ENCODE data around the gene PRRG3. TPM values are rescaled to one million over a fixed set of nuclear protein-coding genes. Genes with fewer than 3 reads are reported as not detected.

Gene PRRG3
- total and polyA plus RNA-seq, 4 donors: 0.11 to 5.6 (median 1.5) TPM

DNA sequence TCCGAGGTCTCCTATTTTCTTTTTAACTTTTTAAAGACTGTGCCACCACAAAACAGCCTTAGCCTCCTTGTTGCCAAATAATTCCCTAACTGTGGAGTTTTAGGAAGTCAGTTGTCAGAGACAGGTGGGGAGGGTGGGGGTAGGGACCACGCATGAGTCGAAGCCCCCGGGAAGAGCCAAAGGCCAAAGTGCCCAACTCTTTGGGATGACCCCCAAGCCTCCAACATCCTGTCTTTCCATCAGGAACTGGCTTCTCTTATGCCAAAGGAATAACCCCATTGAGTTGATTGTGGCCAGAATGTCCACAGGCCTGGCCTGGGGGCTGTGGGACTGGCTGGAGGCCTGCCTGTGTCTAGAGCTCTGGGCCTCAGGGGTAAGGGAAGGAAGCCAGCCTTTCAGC is 5.8 kb downstream of the PRRG3 start:
- H3K9ac ChIP-seq (ENCODE audit: insufficient read depth in 1 of 2, low read length in 2 of 2): no peak overlapping the region
- ATAC-seq (ENCODE audit: insufficient read depth, low FRiP score) (no peak), DNase-seq (no peak)
- peaks cover 0 to 2% (median 0%) of the 10 kb centered on the region in 5 donors for H3K4me1 ChIP-seq (ENCODE audit: control insufficient read depth in 5 of 5, insufficient read depth in 5 of 5, low read length in 5 of 5)
- no peak overlapping the region for H3K27ac ChIP-seq (ENCODE audit: low read depth in 1 of 2, low read length in 1 of 2)
- H3K27me3 ChIP-seq (ENCODE audit: control insufficient read depth in 3 of 3, insufficient read depth in 3 of 3, low read length in 2 of 3): peaks cover 0 to 4% (median 0%) of the 10 kb centered on the region in 3 donors
- 95 to 96% methylated on average over 4 of the region's 4 CpGs for WGBS, 2 donors
- no peak overlapping the region for H3K4me3 ChIP-seq
- peaks cover 0 to 6% (median 0%) of the 10 kb centered on the region in 4 donors for H3K9me3 ChIP-seq (ENCODE audit: control insufficient read depth in 4 of 4, insufficient read depth in 3 of 4, low read length in 3 of 4)
- TF ChIP-seq, protein P1, sequence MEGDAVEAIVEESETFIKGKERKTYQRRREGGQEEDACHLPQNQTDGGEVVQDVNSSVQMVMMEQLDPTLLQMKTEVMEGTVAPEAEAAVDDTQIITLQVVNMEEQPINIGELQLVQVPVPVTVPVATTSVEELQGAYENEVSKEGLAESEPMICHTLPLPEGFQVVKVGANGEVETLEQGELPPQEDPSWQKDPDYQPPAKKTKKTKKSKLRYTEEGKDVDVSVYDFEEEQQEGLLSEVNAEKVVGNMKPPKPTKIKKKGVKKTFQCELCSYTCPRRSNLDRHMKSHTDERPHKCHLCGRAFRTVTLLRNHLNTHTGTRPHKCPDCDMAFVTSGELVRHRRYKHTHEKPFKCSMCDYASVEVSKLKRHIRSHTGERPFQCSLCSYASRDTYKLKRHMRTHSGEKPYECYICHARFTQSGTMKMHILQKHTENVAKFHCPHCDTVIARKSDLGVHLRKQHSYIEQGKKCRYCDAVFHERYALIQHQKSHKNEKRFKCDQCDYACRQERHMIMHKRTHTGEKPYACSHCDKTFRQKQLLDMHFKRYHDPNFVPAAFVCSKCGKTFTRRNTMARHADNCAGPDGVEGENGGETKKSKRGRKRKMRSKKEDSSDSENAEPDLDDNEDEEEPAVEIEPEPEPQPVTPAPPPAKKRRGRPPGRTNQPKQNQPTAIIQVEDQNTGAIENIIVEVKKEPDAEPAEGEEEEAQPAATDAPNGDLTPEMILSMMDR (IDR thresholded peaks at IDR 0.05; ENCODE audit: control extremely low read depth, extremely low read depth): no peak
- H3K36me3 ChIP-seq (ENCODE audit: control insufficient read depth in 4 of 4, insufficient read depth in 4 of 4, low read length in 4 of 4): no peaks in the 10 kb centered on the region

DNA sequence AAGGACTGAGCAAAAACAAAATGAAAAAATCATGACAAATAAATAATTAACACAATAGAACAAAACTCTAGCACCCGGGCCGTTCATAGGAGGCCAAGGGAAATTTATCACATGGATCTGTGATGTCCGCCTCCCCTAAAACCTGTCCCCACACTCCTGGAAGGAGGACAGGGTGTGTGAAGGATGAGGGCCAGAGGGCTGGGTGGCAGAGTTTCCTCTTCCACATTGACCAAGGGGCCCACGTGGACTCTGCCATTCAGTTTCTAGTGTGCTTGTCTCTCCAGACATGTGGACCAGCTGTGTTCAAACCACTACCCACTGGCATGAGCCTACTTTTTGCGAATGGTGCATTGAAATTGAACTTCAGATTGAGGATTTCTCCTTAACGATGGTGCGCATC is 6.3 kb downstream of the PRRG3 start:
- no peak overlapping the region for H3K27ac ChIP-seq (ENCODE audit: low read depth in 1 of 2, low read length in 1 of 2)
- H3K4me1 ChIP-seq (ENCODE audit: control insufficient read depth in 5 of 5, insufficient read depth in 5 of 5, low read length in 5 of 5): peaks cover 0 to 2% (median 0%) of the 10 kb centered on the region in 5 donors
- DNase-seq (no peak), ATAC-seq (ENCODE audit: insufficient read depth, low FRiP score) (no peak)
- H3K4me3 ChIP-seq: no peak overlapping the region
- no peak overlapping the region for H3K9ac ChIP-seq (ENCODE audit: insufficient read depth in 1 of 2, low read length in 2 of 2)
- WGBS, 2 donors: 82 to 88% methylated on average over 7 of the region's 7 CpGs
- no peaks in the 10 kb centered on the region for H3K27me3 ChIP-seq (ENCODE audit: control insufficient read depth in 3 of 3, insufficient read depth in 3 of 3, low read length in 2 of 3)
- H3K9me3 ChIP-seq (ENCODE audit: control insufficient read depth in 4 of 4, insufficient read depth in 3 of 4, low read length in 3 of 4): peaks cover 0 to 6% (median 0%) of the 10 kb centered on the region in 4 donors
- H3K36me3 ChIP-seq (ENCODE audit: control insufficient read depth in 4 of 4, insufficient read depth in 4 of 4, low read length in 4 of 4): no peaks in the 10 kb centered on the region
- TF ChIP-seq, protein P1 (IDR thresholded peaks at IDR 0.05; ENCODE audit: control extremely low read depth, extremely low read depth): no peak

DNA sequence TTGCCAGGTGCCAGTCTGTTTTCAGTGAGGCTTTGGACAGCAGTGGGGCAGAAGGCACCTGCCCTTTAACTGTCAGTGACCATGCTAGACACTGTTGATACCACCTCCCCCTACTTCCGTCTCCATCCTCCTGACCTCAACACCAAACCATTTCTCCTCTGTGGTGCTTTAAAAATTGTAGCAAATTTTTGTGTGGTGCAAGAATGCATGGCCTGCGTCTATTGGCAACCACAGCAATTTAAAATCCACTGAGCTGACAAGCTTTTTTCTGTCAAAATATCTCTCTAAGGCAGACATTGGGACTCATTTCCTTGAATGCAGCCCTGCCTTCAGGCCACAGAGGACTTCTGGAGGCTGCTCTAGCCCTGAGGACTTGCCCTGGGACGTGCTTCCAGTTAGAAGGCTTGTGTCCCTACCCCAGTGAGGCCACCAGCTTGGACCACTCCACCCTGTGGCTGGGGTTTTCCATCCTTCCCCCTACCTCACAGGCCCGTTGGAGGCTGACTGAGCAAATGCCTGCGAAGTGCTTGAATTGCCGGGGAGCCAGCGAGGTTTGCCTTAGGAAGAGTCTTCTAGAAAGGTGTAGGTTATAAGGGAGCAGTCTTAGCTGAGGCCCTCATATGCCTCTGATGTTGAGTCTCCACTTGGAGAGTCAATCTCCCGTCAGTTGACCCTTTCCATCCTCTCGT is 6.9 kb downstream of the PRRG3 start:
- Histone ChIP-seq H3K9me3 (ENCODE audit: control insufficient read depth in 4 of 4, insufficient read depth in 3 of 4, low read length in 3 of 4) (peaks cover 0 to 6% (median 0%) of the 10 kb centered on the region in 4 donors), H3K4me3 (no peak overlapping the region), H3K27ac (ENCODE audit: low read depth in 1 of 2, low read length in 1 of 2) (no peak overlapping the region), H3K9ac (ENCODE audit: insufficient read depth in 1 of 2, low read length in 2 of 2) (no peak overlapping the region), H3K36me3 (ENCODE audit: control insufficient read depth in 4 of 4, insufficient read depth in 4 of 4, low read length in 4 of 4) (no peaks in the 10 kb centered on the region), H3K4me1 (ENCODE audit: control insufficient read depth in 5 of 5, insufficient read depth in 5 of 5, low read length in 5 of 5) (peaks cover 0 to 2% (median 0%) of the 10 kb centered on the region in 5 donors), H3K27me3 (ENCODE audit: control insufficient read depth in 3 of 3, insufficient read depth in 3 of 3, low read length in 2 of 3) (no peaks in the 10 kb centered on the region)
- WGBS, 2 donors: 75 to 84% methylated on average over 8 to 9 of the region's 9 CpGs
- ATAC-seq (ENCODE audit: insufficient read depth, low FRiP score) (no peak), DNase-seq (no peak)
- TF ChIP-seq, protein P1 (IDR thresholded peaks at IDR 0.05; ENCODE audit: control extremely low read depth, extremely low read depth): no peak

Measured in lung (tissue), 12 donors.